ENCODE measurements around the gene KCNK13.

- TF ChIP-seq GATA3 (IDR thresholded peaks at IDR 0.05; ENCODE audit: low read depth, low read length) (no peak), GATA2 (IDR thresholded peaks at IDR 0.05; ENCODE audit: low read depth, low read length) (no peak)
Observed at GRCh38 chr14:90103808-90104207, 42.0 kb downstream of the KCNK13 start.
